Ovary (tissue), 9 donors: Measurements from ENCODE around the gene MCRIP1. TPM values are rescaled to one million over a fixed set of nuclear protein-coding genes. Genes with fewer than 3 reads are reported as not detected.

Experiments used
- DNase-seq, 5 donors: peaks; one replicate each; pipeline ENCODE4 v3.0.0-alpha.2; 2019 to 2020
- H3K27ac ChIP-seq, 2 donors: fragments of 200-600 bp; one replicate each; pipeline versions ENCODE4 v1.5.1 to v1.8.0; 2019 to 2022
- H3K27me3 ChIP-seq: fragments of 200-600 bp; one replicate; pipeline ENCODE4 v1.8.0; 2022
- H3K36me3 ChIP-seq: fragments of 200-600 bp; sonication (generic); one replicate; pipeline ENCODE4 v1.5.1; 2019
- H3K4me1 ChIP-seq: one replicate; pipeline ENCODE4 v1.8.1; 2013; ENCODE audit warnings: mild to moderate bottlenecking, moderate library complexity; ENCODE audit not compliant: insufficient read depth
- H3K4me3 ChIP-seq: fragments of 200-600 bp; sonication (generic); one replicate; pipeline ENCODE4 v1.5.1; 2017
- H3K9me3 ChIP-seq, 2 donors: fragments of 200-600 bp in 1 of 2; sonication (generic) in 1 of 2; one replicate each; pipeline versions ENCODE4 v1.5.1 to v1.8.1; 2013 to 2019; ENCODE audit warnings: mild to moderate bottlenecking in 1 of 2, moderate library complexity in 1 of 2
- CTCF ChIP-seq, 3 donors: fragments of 450-650 bp in 2 of 3; fragments of 200-600 bp in 1 of 3; IDR thresholded peaks; one replicate each; pipeline versions ENCODE4 v1.5.1 to v1.8.0; 2016 to 2022; ENCODE audit warnings: antibody characterized with exemption in 3 of 3, mild to moderate bottlenecking in 1 of 3
- EP300 ChIP-seq: sonication (generic); formaldehyde crosslinking; IDR thresholded peaks from one replicate; pipeline ENCODE4 v1.6.1; 2017; ENCODE audit warnings: antibody characterized with exemption
- POLR2A ChIP-seq: fragments of 450-650 bp; IDR thresholded peaks from one replicate; pipeline ENCODE4 v1.6.1; 2017; ENCODE audit warnings: antibody characterized with exemption, mild to moderate bottlenecking, moderate library complexity
- WGBS, 3 donors: extraction: QIAGEN DNeasy Blood & Tissue Kit in 1 of 3; methylation state at CpG; one replicate each; pipeline versions ENCODE4 v1.1.5 to v1.1.7; 2013 to 2017; 5-methylcytosine and 5-hydroxymethylcytosine counted together
- intact Hi-C, 4 donors: fragments of 100-400 bp; cut with DNase I; formaldehyde crosslinking; loops; one replicate each; pipeline versions ENCODE4 v1.11.0 to v1.15.1; 2022 to 2023
- polyA plus RNA-seq, 2 donors: library from polyadenylated mRNA; stranded (reverse); fragments of 200-250 nt in 1 of 2; fragments of 350-450 nt in 1 of 2; fragmentation: Illumina TruSeq in 1 of 2; extraction: RNeasy Lipid Tissue Mini Kit (QIAGEN cat#74804) in 1 of 2; gene quantifications; one replicate each; pipeline ENCODE4 v1.2.3, GENCODE V29; 2013 to 2014
- total RNA-seq, 7 donors: library from RNA; depleted of rRNA in 2 of 7; stranded (reverse); fragments of >200 nt in 2 of 7; fragmentation: NEBNext Ultra II Directional in 3 of 7; extraction: Animal tissue kit (Norgen Biotek cat#: 25700) in 3 of 7; gene quantifications; one replicate each; pipeline versions ENCODE4 v1.1.0 to v1.2.4, GENCODE V29; 2016 to 2023
- donor health status: DM: no; HTN: no; CAD: no; lungs with moderate emphysema.
- donor health status: DM: no; HTN: no; CAD: no.
- donor health status: Bipolar disorder and iron deficiency.
- donor health status: DM: yes; HTN: yes; CAD: no.
- donor health status: DM: no; HTN: no; CAD: no.
- donor health status: DM: yes; HTN: yes; CAD: no.

Gene MCRIP1
- total and polyA plus RNA-seq, 9 donors = 0.30 to 135 (median 97.0) TPM

GRCh38 chr17:81833921-81834830 lies 1.1 kb upstream of the MCRIP1 start:
- Histone ChIP-seq H3K36me3 (no peaks in the 10 kb centered on the region), H3K4me1 (peaks cover 16% of the 10 kb centered on the region), H3K9me3 (no peaks in the 10 kb centered on the region), H3K27me3 (no peaks in the 10 kb centered on the region), H3K27ac (no peak overlapping the region), H3K4me3 (peak overlapping the region; percentile 67)
- no peak for TF ChIP-seq EP300
- TF ChIP-seq CTCF (IDR thresholded peaks at IDR 0.05) = no peak
- no peak for TF ChIP-seq POLR2A
- DNase-seq = peak in 1 of 5 donors; percentile 40
- intact Hi-C loops = no loop called here
- WGBS, 3 donors = 79 to 82% (median 81%) methylated on average over 31 of the region's 31 CpGs

GRCh38 chr17:81832608-81833159 lies 407 bp downstream of the MCRIP1 start:
- Histone ChIP-seq H3K4me1 (peaks cover 16% of the 10 kb centered on the region), H3K27me3 (no peaks in the 10 kb centered on the region), H3K4me3 (peak overlapping the region; percentile 49), H3K9me3 (no peaks in the 10 kb centered on the region), H3K36me3 (no peaks in the 10 kb centered on the region), H3K27ac (peak overlapping the region in 1 of 2 donors; percentile 55)
- 0 to 1% (median 1%) methylated on average over 34 to 64 of the region's 65 CpGs for WGBS, 3 donors
- TF ChIP-seq POLR2A (no peak), EP300 (no peak), CTCF (IDR thresholded peaks at IDR 0.05) (no peak)
- DNase-seq = peak in 3 of 5 donors; percentile 27 to 61 (median 47)
- intact Hi-C loops = no loop called here

GRCh38 chr17:81831957-81832607 lies 1.0 kb downstream of the MCRIP1 start:
- Histone ChIP-seq H3K36me3 (no peaks in the 10 kb centered on the region), H3K27me3 (no peaks in the 10 kb centered on the region), H3K27ac (peak overlapping the region in 1 of 2 donors; percentile 55), H3K9me3 (no peaks in the 10 kb centered on the region), H3K4me1 (peaks cover 16% of the 10 kb centered on the region), H3K4me3 (peak overlapping the region; percentile 49)
- TF ChIP-seq CTCF (IDR thresholded peaks at IDR 0.05) (no peak), POLR2A (no peak), EP300 (no peak)
- intact Hi-C loops = no loop called here
- 35 to 39% (median 36%) methylated on average over 18 of the region's 18 CpGs for WGBS, 3 donors
- no peak for DNase-seq

- Histone ChIP-seq H3K4me1 (peaks cover 16% of the 10 kb centered on the region), H3K27me3 (no peaks in the 10 kb centered on the region), H3K27ac (no peak overlapping the region), H3K4me3 (no peak overlapping the region), H3K9me3 (no peaks in the 10 kb centered on the region), H3K36me3 (no peaks in the 10 kb centered on the region)
- no peak for DNase-seq
- 86 to 89% (median 88%) methylated on average over 7 of the region's 7 CpGs for WGBS, 3 donors
- intact Hi-C loops = no loop called here
- TF ChIP-seq CTCF (IDR thresholded peaks at IDR 0.05) (no peak), POLR2A (no peak), EP300 (no peak)
Observed at GRCh38 chr17:81831563-81831956, 1.5 kb downstream of the MCRIP1 start.
